GM21576 (cell line): ENCODE measurements around the gene IGFBP6.

Source experiments
- ATAC-seq: cut with Tn5 transposase; IDR thresholded peaks from one replicate; pipeline ENCODE4 v1.9.1; 2021; ENCODE audit warnings: mild to moderate bottlenecking, moderate library complexity; ENCODE audit not compliant: unreplicated experiment

IGFBP6 gene

GRCh38 chr12:53115112-53115890 lies 17.8 kb downstream of the IGFBP6 start:
- no peak for ATAC-seq

GRCh38 chr12:53115891-53116648 lies 18.6 kb downstream of the IGFBP6 start:
- no peak for ATAC-seq

- ATAC-seq = no peak
These were observed 21.4 kb downstream of the IGFBP6 start for GRCh38 chr12:53118751-53119300.

- no peak for ATAC-seq
These were observed 23.4 kb downstream of the IGFBP6 start for GRCh38 chr12:53120685-53121525.

GRCh38 chr12:53122961-53123468 lies 25.5 kb downstream of the IGFBP6 start:
- ATAC-seq = no peak

- no peak for ATAC-seq
These were observed 26.3 kb downstream of the IGFBP6 start for GRCh38 chr12:53123578-53124351.

- ATAC-seq = no peak
These were observed 26.9 kb downstream of the IGFBP6 start for GRCh38 chr12:53124352-53124723.

GRCh38 chr12:53127169-53127568 lies 29.7 kb downstream of the IGFBP6 start:
- ATAC-seq = no peak

- ATAC-seq = no peak
These were observed 31.5 kb downstream of the IGFBP6 start for GRCh38 chr12:53128780-53129569.

- ATAC-seq = no peak
These were observed 34.4 kb downstream of the IGFBP6 start for GRCh38 chr12:53131844-53132243.

GRCh38 chr12:53133722-53134121 lies 36.3 kb downstream of the IGFBP6 start:
- no peak for ATAC-seq

GRCh38 chr12:53143355-53143754 lies 45.9 kb downstream of the IGFBP6 start:
- ATAC-seq = no peak

- no peak for ATAC-seq
These were observed 48.2 kb downstream of the IGFBP6 start for GRCh38 chr12:53145383-53146260.

GRCh38 chr12:53147181-53147580 lies 49.7 kb downstream of the IGFBP6 start:
- ATAC-seq = no peak

- ATAC-seq = no peak
These were observed 50.2 kb downstream of the IGFBP6 start for GRCh38 chr12:53147653-53148052.

- no peak for ATAC-seq
These were observed 53.6 kb downstream of the IGFBP6 start for GRCh38 chr12:53151039-53151438.
